Loucy (cell line): ENCODE results near the gene SNRPA1.

Experiments
- H2AFZ ChIP-seq: fragments of 200-600 bp; sonication (generic); 2 replicates; pipeline ENCODE4 v1.6.0; 2016; ENCODE audit warnings: antibody characterized with exemption, mild to moderate bottlenecking, low read length, moderate library complexity
- H3F3A ChIP-seq: fragments of 200-600 bp; 2 replicates; pipeline ENCODE4 v1.6.0; 2016; ENCODE audit warnings: antibody characterized with exemption, low read depth, mild to moderate bottlenecking
- H3K27me3 ChIP-seq: fragments of 200-600 bp; sonication (generic); 2 replicates; pipeline ENCODE4 v1.6.1; 2014; ENCODE audit warnings: low read length, mild to moderate bottlenecking; ENCODE audit not compliant: insufficient read depth, poor library complexity, severe bottlenecking
- H3K36me3 ChIP-seq: fragments of 200-600 bp; sonication (generic); 2 replicates; pipeline ENCODE4 v1.6.1; 2016; ENCODE audit warnings: low read length; ENCODE audit not compliant: insufficient read depth
- H3K4me1 ChIP-seq: fragments of 200-600 bp; sonication (generic); 2 replicates; pipeline ENCODE4 v1.5.1; 2014; ENCODE audit warnings: low read length, mild to moderate bottlenecking; ENCODE audit not compliant: insufficient read depth, poor library complexity, severe bottlenecking
- H3K4me2 ChIP-seq: fragments of 200-600 bp; sonication (generic); 2 replicates; pipeline ENCODE4 v1.6.0; 2014; ENCODE audit warnings: antibody characterized with exemption, low read length, low read depth, mild to moderate bottlenecking; ENCODE audit not compliant: poor library complexity, severe bottlenecking
- H3K4me3 ChIP-seq: fragments of 200-600 bp; sonication (generic); 2 replicates; pipeline ENCODE4 v1.5.1; 2014; ENCODE audit warnings: low read length, mild to moderate bottlenecking, mixed read lengths; ENCODE audit not compliant: poor library complexity, severe bottlenecking
- H3K79me2 ChIP-seq: fragments of 200-600 bp; sonication (generic); 2 replicates; pipeline ENCODE4 v1.6.1; 2014; ENCODE audit warnings: low read length; ENCODE audit not compliant: insufficient read depth
- H3K9ac ChIP-seq: fragments of 200-600 bp; sonication (generic); 2 replicates; pipeline ENCODE4 v1.6.0; 2014; ENCODE audit warnings: mild to moderate bottlenecking, low read depth, low read length, moderate library complexity; ENCODE audit not compliant: poor library complexity, severe bottlenecking
- H3K9me2 ChIP-seq: fragments of 200-600 bp; sonication (generic); replicated peaks from 2 replicates; pipeline ENCODE4 v1.6.1; 2016; ENCODE audit warnings: low read depth, low read length, mixed read lengths
- H3K9me3 ChIP-seq: fragments of 200-600 bp; sonication (generic); 2 replicates; pipeline ENCODE4 v1.6.1; 2014; ENCODE audit warnings: mild to moderate bottlenecking, antibody characterized with exemption, low read length, low read depth; ENCODE audit not compliant: insufficient read depth
- H4K20me1 ChIP-seq: fragments of 200-600 bp; sonication (generic); 2 replicates; pipeline ENCODE4 v1.6.0; 2014; ENCODE audit warnings: antibody characterized with exemption, low read length, mild to moderate bottlenecking; ENCODE audit not compliant: insufficient read depth, poor library complexity, severe bottlenecking
- CTCF ChIP-seq: fragments of 200-600 bp; sonication (generic); conservative IDR thresholded peaks from 2 replicates; pipeline ENCODE4 v1.5.1; 2014; ENCODE audit warnings: mild to moderate bottlenecking, antibody characterized with exemption, low read length
- EZH2phosphoT487 ChIP-seq: fragments of 200-600 bp; IDR thresholded peaks from 2 replicates; pipeline ENCODE4 v1.6.1; 2018; ENCODE audit warnings: antibody characterized with exemption, mild to moderate bottlenecking, moderate library complexity, borderline replicate concordance

The SNRPA1 gene

DNA sequence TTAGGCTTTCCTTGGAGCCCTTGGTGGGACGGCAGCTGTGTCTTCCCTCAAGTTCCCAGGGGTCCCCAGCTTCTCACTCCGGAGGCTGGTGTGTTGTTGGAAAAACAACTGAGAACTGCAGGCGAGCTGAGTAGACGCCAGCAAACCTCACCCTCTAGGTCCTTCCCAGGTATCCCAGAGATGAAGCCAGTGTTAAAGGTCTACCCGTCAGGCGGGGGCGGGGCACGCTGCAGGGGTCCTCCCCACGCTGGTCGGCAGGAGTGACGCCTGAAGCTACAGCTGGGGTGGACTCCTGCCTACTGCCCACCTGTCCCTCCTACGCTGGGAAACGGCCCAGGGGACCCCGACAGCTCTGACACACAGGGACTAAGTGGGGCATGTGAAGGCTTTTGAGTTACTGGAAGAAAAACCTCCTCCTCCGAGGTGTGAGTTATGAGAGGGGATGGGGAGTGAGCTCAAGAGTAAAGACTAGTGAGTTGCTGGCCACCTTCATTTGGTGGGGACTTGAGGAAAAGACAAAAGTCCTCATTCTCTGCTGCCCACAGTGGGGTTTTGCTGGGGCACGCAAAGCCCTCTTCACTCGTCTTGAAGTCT, 32.2 kb upstream of the SNRPA1 start:
- Histone ChIP-seq H3K9ac (no peak overlapping the region), H3K4me2 (no peak overlapping the region), H3F3A (no peaks in the 10 kb centered on the region), H3K36me3 (no peaks in the 10 kb centered on the region), H4K20me1 (no peaks in the 10 kb centered on the region), H3K9me2 (no peaks in the 10 kb centered on the region), H2AFZ (no peak overlapping the region), H3K9me3 (peaks cover 2% of the 10 kb centered on the region; the same call in 1 of the 2 replicates), H3K79me2 (no peaks in the 10 kb centered on the region), H3K4me1 (no peaks in the 10 kb centered on the region), H3K4me3 (no peak overlapping the region), H3K27me3 (peaks cover 93% of the 10 kb centered on the region)
- no peak for TF ChIP-seq EZH2phosphoT487
- TF ChIP-seq CTCF, result no peak

DNA sequence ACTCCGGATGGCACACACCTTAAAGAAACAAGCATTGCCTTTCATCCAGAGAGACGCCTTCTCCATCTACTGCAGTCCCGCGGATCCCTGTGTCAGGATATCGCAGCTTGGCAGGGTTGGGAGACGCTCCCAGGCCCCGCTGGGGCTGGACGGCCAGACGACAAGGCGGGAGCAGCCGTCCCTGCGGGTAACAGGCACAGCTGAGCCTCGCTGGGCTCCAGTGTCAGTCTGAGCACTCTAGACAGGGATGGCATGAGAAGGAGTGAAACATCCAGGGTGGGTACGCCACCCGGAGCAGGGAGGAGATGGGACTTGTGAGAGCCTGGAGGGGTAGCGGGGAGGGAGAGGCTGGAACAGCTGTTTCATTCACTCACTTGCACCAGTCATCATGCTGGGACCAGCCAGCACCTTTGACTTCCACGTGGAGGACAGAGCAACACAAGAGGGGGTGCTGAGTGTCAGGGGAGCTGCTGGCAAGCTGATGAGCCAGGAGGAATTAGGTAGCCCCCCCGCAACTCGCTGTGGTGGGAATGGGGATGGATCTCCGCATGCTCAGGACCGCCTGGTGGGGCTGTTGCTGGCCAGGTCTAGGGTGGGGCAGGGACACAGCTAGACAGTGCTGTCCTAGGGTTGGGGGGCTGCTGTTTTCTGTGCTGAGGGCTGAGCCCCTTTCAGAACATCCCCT, 31.6 kb upstream of the SNRPA1 start:
- H3K4me1 ChIP-seq, result no peaks in the 10 kb centered on the region
- TF ChIP-seq CTCF, result no peak
- TF ChIP-seq EZH2phosphoT487, result no peak
- H3K36me3 ChIP-seq, result no peaks in the 10 kb centered on the region
- H4K20me1 ChIP-seq, result no peaks in the 10 kb centered on the region
- no peak overlapping the region for H3K4me3 ChIP-seq
- peaks cover 91% of the 10 kb centered on the region for H3K27me3 ChIP-seq
- H3K9me2 ChIP-seq, result no peaks in the 10 kb centered on the region
- H3K4me2 ChIP-seq, result no peak overlapping the region
- H2AFZ ChIP-seq, result no peak overlapping the region
- H3K9ac ChIP-seq, result no peak overlapping the region
- H3F3A ChIP-seq, result no peaks in the 10 kb centered on the region
- no peaks in the 10 kb centered on the region; the same call in 1 of the 2 replicates for H3K9me3 ChIP-seq
- H3K79me2 ChIP-seq, result no peaks in the 10 kb centered on the region

DNA sequence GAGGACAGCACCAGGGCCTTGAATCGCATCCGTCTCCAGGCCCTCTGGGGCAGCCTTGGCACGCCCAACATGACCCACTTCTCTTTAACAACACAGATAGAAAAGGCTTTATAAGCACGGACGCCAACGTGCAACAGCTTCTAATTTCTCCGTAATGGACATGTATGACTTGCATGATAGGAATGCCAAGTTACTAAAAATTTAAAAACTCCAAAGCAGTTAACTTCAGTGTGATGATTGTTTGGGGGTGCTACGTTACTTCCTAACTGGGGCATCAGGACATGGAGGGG, 30.9 kb upstream of the SNRPA1 start:
- no peak overlapping the region for H3K9ac ChIP-seq
- H3K4me1 ChIP-seq, result no peaks in the 10 kb centered on the region
- no peaks in the 10 kb centered on the region for H3K9me2 ChIP-seq
- no peaks in the 10 kb centered on the region for H4K20me1 ChIP-seq
- no peak overlapping the region for H3K4me2 ChIP-seq
- no peak overlapping the region for H2AFZ ChIP-seq
- peaks cover 91% of the 10 kb centered on the region for H3K27me3 ChIP-seq
- TF ChIP-seq CTCF, result no peak
- TF ChIP-seq EZH2phosphoT487, result no peak
- no peaks in the 10 kb centered on the region for H3K36me3 ChIP-seq
- H3K4me3 ChIP-seq, result no peak overlapping the region
- H3K79me2 ChIP-seq, result no peaks in the 10 kb centered on the region
- H3K9me3 ChIP-seq, result no peaks in the 10 kb centered on the region; the same call in 1 of the 2 replicates
- no peaks in the 10 kb centered on the region for H3F3A ChIP-seq
